ENCODE measurements around the gene AMPD3. TPM values are rescaled to one million over a fixed set of nuclear protein-coding genes. Genes with fewer than 3 reads are reported as not detected.

AMPD3 gene
- total RNA-seq, 4 donors from 2014 or later, result 1.2 to 6.4 (median 6.1) TPM; not detected in 1

DNA sequence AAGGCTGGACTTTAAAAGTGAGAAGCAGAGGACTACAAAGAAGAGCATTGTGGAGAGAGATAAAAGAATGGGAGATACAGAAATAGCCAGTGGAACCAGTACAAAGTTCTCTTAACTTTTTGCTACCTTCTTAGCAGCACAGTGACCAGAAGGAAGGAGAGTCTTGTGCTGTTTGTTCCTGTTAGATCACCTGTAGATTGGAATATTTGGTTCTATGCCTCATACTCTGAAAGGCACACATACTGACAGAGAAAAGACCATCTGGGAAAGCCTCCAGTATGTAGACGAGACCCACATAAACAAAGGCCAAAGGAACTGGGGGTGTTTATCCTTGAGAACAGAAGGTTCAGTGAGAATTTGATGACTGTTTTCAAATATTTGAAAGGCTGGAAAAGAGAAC, 67.2 kb downstream of the AMPD3 start:
- Histone ChIP-seq H3K27me3 (no peaks in the 10 kb centered on the region), H3K4me3 (no peak overlapping the region), H3K27ac (peak overlapping the region; percentile 28 to 55), H3K9me3 (no peaks in the 10 kb centered on the region), H3K4me1 (no peaks in the 10 kb centered on the region), H3K36me3 (no peaks in the 10 kb centered on the region)
- intact Hi-C loops (cut with DNase I; ENCODE audit: low total_unique reads), result no loop called here
- TF ChIP-seq POLR2A (IDR thresholded peaks at IDR 0.05), result no peak
- no peak for TF ChIP-seq CTCF (IDR thresholded peaks at IDR 0.05)
- DNase-seq, result no peak

GRCh38 chr11:10522921-10523320, 67.9 kb downstream of the AMPD3 start:
- Histone ChIP-seq H3K27me3 (no peaks in the 10 kb centered on the region), H3K4me1 (no peaks in the 10 kb centered on the region), H3K36me3 (no peaks in the 10 kb centered on the region), H3K4me3 (no peak overlapping the region), H3K27ac (peak overlapping the region; percentile 28 to 55), H3K9me3 (no peaks in the 10 kb centered on the region)
- intact Hi-C loops (cut with DNase I; ENCODE audit: low total_unique reads), result no loop called here
- TF ChIP-seq POLR2A (IDR thresholded peaks at IDR 0.05), result no peak
- peak; percentile 33 to 75 for DNase-seq

GRCh38 chr11:10524471-10524870, 69.4 kb downstream of the AMPD3 start:
- Histone ChIP-seq H3K27me3 (no peaks in the 10 kb centered on the region), H3K4me1 (no peaks in the 10 kb centered on the region), H3K27ac (no peak overlapping the region), H3K4me3 (no peak overlapping the region), H3K9me3 (no peaks in the 10 kb centered on the region), H3K36me3 (no peaks in the 10 kb centered on the region)
- TF ChIP-seq CTCF (IDR thresholded peaks at IDR 0.05), result no peak
- no peak for TF ChIP-seq POLR2A (IDR thresholded peaks at IDR 0.05)
- DNase-seq, result no peak
- intact Hi-C loops (cut with DNase I; ENCODE audit: low total_unique reads), result no loop called here

DNA sequence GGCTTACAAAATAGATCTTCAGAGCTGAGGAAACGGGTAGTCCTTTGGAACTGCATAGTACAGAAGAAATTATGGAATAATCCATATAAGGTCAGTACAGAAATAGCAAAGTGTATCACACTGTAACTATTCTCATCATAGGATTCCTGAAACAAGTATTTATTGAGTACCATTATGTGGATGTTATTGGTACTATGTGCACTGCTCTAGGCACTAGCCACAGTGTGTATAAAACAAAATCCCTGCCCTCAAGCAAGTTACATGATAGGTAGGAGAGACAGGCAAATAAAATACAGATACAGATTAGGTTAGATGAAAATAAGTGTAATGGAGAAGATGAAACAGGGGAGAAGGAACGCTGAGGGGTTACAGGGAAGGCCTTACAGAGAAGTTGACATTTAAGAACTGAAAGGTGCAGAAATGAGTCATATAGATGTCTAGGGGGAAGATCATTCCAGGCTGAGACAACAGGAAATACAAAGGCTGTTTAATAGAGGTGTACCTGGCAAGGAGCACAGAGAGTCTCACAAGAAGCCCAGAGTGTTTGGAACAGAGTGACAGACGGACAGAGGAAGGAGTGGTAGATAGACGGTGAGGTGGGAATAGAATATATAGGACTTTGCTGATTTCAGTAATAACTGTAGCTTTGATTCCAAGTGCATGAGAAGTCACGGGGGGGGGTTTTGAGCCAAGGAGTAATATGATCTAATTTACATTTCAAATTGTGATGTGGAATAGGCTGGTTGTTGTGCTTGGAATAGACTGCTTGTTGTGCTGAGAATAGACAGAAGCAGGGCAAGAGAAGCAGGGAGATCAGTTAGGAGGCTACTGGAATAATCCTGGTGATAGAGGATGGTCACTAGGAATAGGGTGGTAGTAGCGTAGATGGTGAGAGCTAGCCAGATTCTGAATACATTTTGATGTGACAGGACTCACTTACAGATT, 72.2 kb downstream of the AMPD3 start:
- no peaks in the 10 kb centered on the region for H3K27me3 ChIP-seq
- TF ChIP-seq POLR2A (IDR thresholded peaks at IDR 0.05), result no peak
- no peak for TF ChIP-seq CTCF (IDR thresholded peaks at IDR 0.05)
- H3K27ac ChIP-seq, result no peak overlapping the region
- no peaks in the 10 kb centered on the region for H3K9me3 ChIP-seq
- H3K36me3 ChIP-seq, result no peaks in the 10 kb centered on the region
- DNase-seq, result no peak
- H3K4me3 ChIP-seq, result no peak overlapping the region
- H3K4me1 ChIP-seq, result no peaks in the 10 kb centered on the region
- intact Hi-C loops (cut with DNase I; ENCODE audit: low total_unique reads), result no loop called here

DNA sequence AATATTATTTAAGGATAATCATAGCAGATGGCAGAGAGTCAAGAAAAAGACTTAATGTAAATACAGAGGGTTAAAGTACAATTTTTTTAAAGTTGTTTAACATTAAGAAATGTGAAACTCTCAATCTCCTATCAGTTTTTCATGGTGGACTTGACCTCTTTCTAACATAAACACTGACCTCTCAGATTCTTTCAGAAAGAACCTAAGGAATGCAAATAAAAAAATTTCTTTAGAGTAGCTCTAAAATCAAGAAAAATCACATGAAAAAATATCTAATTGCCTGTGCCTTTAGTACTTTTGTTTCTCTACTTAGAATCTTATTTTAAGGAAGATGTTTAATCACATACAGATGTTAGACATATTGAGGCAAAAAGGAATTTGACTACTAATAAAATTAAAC, 73.1 kb downstream of the AMPD3 start:
- Histone ChIP-seq H3K27ac (no peak overlapping the region), H3K27me3 (no peaks in the 10 kb centered on the region), H3K36me3 (no peaks in the 10 kb centered on the region), H3K9me3 (no peaks in the 10 kb centered on the region), H3K4me1 (no peaks in the 10 kb centered on the region), H3K4me3 (no peak overlapping the region)
- DNase-seq, result no peak
- no peak for TF ChIP-seq CTCF (IDR thresholded peaks at IDR 0.05)
- TF ChIP-seq POLR2A (IDR thresholded peaks at IDR 0.05), result no peak
- intact Hi-C loops (cut with DNase I; ENCODE audit: low total_unique reads), result no loop called here

All from uterus (tissue), 4 donors.